Measurements from ENCODE around the gene HSD17B4.

DNA sequence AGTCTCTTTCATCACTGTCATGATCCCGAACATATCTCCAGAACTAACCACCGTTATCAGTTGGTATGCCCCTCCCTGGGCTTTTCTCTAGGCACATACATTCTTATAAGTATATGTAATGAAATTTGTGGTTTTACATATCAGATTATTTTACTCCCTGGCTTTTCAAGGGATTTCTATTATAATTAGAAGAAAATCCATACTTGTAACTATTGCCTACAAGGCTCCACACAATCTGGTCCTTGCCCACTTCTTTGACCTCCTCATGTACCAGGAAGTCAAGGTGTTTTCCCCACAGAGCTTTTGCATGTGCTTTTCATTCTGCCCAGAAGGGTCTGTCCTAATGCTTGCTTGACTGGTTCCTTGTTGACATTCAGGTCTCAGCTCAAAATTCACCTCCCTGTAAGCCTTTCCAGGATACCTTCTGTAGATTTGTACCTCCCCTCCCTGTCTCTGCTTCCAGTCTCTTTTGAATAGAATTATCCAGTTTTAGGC is 33.6 kb upstream of the HSD17B4 start:
- TF ChIP-seq, protein P1, sequence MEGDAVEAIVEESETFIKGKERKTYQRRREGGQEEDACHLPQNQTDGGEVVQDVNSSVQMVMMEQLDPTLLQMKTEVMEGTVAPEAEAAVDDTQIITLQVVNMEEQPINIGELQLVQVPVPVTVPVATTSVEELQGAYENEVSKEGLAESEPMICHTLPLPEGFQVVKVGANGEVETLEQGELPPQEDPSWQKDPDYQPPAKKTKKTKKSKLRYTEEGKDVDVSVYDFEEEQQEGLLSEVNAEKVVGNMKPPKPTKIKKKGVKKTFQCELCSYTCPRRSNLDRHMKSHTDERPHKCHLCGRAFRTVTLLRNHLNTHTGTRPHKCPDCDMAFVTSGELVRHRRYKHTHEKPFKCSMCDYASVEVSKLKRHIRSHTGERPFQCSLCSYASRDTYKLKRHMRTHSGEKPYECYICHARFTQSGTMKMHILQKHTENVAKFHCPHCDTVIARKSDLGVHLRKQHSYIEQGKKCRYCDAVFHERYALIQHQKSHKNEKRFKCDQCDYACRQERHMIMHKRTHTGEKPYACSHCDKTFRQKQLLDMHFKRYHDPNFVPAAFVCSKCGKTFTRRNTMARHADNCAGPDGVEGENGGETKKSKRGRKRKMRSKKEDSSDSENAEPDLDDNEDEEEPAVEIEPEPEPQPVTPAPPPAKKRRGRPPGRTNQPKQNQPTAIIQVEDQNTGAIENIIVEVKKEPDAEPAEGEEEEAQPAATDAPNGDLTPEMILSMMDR (IDR thresholded peaks at IDR 0.05), result no peak
- TF ChIP-seq POLR2A (IDR thresholded peaks at IDR 0.05) (no peak), EP300 (IDR thresholded peaks at IDR 0.05) (no peak)

All from ovary (tissue), 3 donors.